SH-SY5Y (cell line): ENCODE results near the gene MCF2L2.

Source experiments
- GATA2 ChIP-seq: IDR thresholded peaks from 2 replicates; pipeline ENCODE4 v1.6.1; 2011; ENCODE audit warnings: mild to moderate bottlenecking, low read depth, low read length
- GATA3 ChIP-seq: IDR thresholded peaks from 2 replicates; pipeline ENCODE4 v1.6.1; 2011; ENCODE audit warnings: low read depth, mild to moderate bottlenecking, low read length, moderate library complexity

DNA sequence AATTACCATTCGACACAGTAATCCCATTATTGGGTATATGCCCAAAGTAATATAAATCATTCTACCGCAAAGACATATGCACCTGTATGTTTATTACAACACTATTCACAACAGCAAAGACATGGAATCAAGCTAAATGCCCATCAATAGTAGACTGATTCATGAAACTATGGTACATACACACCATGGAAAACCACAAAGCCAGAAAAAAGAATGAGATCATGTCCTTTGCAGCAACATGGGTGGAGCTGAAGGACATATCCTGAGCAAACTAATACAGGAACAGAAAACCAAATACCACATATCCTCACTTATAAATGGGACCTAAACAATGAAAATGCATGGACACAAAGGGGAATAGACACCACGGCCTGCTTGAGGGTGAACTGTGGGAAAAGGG, 11.1 kb upstream of the MCF2L2 start:
- TF ChIP-seq GATA3 (no peak), GATA2 (no peak)
